NCI-H2171 (cell line): Measurements from ENCODE around the gene SLC35D2.

Experiments
- DNase-seq: peaks from one replicate; lab custom pipeline; 2025; lab: John Stamatoyannopoulos, UW

The SLC35D2 gene

DNA sequence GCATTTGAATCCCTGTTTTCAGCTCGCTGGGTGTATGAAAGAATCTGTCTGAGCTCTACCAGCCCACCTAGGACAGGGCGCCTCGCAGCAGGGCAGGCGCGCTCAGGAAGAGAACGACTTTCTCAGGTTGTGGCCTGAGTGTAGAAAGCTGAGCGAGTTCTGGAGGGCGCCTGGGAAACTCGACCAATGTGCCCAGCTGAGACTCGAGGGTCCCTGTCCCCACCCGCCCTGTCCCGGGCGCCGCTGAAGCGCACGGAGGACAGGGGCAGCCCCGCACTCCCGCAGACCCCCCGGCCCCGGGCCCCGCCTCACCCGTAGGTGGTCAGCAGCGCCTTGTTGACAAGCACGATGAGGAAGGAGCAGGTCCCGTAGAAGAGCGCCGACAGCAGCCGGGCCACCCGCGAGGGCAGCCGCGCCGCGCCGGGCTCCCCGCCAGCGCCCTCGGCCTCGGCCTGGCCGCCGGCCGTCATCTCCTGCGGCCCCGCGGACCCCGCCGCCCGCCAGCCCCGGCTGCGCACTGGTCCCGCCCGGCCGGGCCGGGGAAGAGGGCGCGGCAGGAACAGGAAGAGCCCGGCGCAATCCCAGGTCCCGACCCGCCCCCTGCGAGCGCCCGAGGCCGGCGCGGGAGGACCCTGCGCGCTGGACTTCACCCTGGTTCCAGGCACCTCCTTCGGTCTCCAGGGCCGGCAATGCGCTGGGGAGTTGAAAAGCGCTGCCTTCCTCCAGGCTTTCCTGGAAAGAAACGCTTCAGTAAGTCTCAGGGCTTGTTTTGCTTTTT, at the start of gene SLC35D2:
TSS of gene SLC35D2 (minus strand) at position 547 of the 778 bp plus-strand sequence. CDS start at position 470, 77 bp downstream.
- no peak for DNase-seq

DNA sequence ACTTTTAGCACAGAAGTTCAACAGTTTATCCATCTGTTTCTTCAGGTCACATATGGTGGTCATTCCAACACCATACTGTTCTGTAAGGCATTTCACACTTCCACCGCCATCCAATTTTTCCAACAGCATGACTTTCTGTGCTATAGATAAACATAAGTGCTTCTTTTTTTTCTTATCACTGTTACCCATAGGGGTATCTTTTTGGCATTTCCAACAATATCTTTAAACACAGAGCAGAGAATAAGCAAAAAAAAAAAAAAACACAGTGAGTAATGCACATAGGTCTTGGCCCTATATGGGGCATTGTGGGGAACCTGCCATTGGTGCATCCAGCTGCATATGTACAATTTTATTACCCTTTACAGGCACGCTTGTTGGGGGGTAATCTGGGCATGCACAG, 46.9 kb upstream of the SLC35D2 start:
- no peak for DNase-seq

DNA sequence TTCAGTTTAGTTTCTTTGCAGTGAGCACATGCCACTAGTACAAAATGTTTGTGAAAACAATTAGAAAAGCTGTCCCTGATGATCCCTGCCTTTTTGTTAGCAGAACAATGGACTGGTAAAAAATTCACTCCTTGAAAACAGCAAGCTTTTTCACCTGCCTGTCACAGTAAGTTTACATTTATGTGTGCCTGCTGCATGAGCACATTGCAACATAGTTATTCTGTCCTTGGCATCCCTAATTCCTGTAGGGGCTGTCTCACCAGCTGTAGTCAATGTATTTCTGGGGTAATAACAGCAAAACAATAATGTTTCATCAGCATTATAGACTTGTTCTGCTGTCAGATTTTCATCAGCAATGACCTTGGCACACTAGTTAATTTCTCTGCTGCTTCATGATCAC, 46.2 kb upstream of the SLC35D2 start:
- DNase-seq, result no peak

DNA sequence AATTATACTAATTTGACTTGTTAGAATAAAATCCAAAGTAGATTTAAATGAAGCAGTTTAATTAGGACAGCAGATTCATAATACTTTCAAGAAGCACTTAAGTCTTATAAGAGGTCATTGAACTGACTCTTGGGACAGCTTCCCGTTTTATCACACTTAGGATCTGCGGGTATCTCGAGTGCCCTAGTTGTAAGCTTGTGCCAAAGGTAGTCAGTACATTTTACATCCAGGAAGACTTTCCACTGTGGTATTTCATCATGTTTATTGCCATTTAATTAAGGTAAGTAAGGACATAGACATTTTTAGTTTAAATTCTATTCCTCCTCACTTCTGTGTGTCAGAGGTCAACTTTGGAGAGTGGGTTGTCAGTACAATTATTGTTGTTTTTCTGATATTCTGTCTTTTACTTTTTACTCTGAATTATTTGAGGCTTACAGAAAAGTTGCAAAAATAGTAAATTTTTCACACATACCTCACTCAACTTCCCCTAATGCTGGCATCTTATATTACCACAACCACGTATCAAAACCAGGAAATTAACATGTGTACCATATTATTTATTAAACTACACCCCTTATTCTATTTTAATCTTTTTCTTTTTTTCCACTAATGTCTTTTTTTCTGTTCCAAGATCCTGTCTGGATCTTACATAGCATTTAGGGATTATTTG, 42.1 kb upstream of the SLC35D2 start:
- no peak for DNase-seq

DNA sequence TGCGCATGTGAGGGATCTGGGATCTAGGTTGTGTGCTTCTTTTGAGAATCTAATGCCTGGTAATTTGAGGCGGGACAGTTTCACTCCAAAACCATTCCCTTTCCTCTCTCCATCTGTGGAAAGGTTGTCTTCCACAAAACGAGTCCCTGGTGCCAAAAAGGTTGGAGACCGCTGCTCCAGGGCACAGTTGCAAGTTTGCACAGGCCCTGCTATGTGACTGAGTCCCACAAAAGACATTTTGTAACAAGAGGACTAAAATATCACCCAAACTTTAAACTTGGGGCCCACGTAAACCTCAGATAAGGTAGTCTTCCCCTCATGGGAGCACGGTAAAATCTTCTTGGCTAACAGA, 40.5 kb upstream of the SLC35D2 start:
- DNase-seq, result no peak

DNA sequence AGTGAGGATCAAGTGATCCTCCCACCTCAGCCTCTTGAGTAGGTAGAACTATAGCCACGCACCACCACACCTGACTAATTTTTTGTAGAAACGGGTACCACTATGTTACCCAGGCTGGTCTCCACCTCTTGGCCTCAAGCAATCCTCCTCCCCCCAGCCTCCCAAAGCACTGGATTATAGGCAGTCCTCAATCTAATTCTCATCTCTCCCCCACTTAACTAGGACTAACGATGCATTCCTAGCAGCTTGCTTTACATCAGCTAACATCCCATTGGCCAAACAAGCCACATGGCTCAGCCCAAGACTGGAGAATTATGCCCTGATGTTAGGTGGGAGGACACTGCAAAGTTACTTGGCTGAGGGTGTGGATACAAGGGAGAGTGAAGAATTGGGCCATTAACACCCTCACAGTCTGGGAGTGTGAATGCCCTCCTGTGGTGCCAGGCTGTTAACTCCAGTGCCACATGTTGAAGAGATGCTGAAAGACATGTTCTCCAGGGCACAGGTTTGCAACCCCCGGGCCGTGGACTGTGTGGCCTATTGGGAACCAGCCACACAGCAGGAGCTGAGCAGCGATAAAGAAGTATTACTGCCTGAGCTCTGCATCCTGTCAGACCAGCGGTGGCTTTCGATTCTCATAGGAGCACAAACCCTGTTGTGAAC, 39.9 kb upstream of the SLC35D2 start:
- no peak for DNase-seq

DNA sequence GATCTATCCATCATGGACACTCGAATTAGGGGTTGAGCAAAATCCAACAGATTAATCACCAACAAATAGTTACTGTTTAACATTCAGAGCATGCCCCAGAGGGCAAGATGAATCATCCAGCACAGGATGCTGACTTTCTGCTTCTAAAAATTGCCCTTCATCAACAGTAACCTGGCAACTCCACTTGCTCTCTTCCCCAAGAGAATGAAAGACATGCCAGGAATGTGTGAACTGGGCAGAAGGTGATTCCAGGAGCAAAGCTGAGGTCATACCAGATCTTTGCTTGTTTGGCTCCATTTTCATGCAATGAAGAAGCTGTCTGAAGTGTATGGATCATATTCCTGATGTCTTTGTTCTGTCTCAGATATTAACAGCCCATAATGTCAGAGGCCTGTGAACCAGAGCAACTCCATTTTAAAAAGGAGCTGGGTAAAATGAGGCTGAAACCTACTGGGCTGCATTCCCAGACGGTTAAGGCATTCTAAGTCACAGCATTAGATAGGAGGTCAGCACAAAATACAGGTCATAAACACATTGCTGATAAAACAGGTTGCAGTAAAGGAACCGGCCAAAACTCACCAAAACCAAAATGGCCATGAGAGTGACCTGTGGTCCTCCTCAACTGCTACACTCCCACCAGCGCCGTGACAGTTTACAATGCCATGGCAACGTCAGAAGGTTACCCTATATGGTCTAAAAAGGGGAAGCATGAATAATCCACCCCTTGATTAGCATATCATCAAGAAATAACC, 37.1 kb upstream of the SLC35D2 start:
- DNase-seq, result no peak

DNA sequence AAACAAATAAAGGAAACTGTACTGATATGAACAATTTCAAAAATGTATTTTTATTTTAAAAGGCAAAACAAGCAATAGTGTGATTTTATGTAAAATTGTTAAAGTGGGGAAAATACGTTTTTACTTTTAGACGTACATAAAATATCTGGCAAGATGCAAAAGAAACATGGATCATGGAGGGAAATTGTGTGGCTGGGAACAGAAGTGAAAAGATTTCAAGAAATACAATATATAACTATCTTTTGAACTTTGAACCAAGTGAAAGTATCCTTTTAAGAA, 36.1 kb upstream of the SLC35D2 start:
- DNase-seq, result no peak

DNA sequence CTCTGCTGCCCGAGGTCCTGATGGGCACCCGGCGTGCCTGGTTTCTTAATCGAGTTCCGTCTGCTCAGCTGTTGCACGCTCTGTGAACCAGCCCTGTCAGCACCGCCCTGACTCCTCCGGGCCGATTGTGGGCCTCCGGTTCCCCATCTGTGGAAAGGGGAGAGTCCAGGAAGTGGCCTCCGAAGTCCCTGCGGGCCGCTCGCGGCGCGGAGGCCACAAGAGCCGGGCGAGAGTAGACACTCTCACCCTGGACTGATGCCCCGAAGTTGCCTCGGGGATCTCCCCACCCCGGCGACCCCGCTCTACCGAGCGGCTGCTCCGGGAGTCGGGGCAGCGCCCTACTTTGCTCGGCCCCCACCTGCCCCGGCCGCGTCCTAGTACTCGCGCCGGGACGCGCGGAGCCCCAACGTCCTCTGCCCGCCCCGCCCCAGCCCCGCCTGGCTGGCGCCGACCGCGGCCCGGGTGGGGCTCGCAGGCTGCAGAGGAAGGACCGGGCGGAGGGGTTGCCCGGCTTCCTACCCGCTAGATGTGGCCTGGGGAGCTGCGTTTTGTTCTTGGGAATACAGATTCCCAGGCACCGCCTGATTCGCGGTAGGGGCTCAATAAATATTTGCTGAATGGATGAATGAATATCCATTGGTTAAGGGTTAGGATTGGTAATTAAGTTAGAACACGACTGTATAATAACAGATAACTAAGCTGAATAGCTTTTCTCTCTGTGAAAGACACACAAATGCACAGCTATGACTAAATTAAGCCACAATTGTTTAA, 35.6 kb upstream of the SLC35D2 start:
- peak; percentile 61 for DNase-seq

DNA sequence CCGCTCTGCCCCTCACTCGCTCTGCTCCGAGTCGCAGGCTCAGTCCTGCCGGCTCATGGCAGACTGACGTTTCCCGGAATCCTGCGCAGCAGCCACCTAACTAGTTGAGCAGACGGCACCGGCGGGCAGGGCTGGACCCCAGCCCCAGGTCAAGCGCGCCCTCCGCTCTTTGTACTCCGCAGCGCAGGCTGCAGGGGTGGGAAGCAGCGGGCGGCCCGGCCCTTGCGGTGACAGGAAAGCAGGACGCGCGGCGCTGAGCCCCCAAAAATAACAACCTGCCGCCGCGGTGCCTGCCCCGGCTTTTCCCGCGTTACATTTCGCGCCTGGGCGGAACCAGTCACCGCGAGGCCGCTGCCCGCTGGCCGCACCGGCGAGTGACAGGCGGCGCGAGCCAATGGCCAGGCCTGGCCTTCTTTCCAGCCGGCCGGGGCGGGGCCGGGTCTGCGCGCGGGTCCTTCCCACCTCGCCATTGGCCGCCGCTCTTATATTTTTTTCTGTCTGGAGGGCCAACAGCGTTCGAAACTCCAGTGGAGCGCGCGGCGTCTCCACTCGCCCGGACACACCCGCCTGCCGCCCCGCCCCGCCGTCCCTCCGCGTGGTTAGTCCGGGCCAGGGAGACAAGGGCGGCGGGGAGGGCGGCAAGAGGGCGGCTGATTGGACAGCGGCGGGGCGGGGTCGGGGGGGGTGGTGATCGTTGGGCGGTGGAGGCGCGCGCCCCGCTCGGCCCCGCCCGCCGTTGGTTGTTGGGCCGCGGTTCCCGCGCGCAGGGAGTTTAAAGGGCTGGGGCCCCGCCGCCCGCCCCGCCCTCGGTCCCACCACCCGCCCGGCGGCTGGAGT, 34.8 kb upstream of the SLC35D2 start, which contains the start of gene ZNF367:
TSS of gene ZNF367 (minus strand) at position 288 of the 837 bp plus-strand sequence. CDS start 338 bp downstream, outside the sequence.
- peak; percentile 98 for DNase-seq

DNA sequence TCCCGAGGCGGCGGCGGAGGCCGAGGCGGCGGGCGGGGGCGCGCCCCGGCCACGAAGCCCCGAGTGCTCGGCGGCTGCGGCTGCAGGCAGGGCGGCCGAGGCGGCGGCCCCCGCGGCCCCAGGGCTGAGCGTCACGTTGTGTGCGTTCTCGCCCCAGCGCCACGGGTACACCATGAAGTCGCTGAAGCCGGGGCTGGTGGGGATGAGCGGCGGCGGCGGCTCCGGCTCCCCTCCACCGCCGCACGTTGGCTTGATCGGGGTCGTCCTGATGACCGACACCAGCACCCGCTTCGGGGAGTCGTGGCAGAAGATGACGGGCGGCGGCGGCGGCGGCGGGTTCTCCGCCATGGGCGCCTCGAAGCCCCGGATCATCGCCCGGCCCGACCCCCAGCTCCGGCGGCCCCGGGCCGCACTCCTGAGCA, 34.2 kb upstream of the SLC35D2 start:
- DNase-seq, result no peak

DNA sequence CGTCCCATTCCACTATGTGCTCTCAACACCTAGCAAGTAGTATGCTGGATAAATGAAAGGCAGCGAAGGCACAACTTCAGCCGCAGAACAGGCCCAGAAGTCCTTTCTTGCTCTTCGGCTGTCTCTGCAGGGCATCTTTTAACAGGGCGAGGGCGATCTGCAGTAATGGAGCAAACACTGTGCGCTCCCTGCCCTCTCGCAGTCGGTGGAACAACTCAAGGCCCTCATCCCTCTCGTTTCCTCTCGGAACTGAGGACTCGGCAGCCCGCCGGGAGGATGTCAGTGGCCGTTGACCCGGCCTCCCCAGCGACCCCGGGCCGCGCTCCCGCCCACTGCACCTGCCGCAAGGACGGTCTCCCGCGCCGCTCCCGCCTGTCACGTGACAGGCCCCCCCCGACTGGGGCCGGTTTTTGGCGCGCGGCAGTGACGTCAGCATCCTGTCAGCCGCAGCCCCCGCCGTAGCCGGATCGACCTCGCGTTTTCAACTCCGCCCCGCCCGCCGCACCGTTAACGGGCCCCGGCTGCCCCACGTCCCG, 33.6 kb upstream of the SLC35D2 start:
- DNase-seq, result peak; percentile 82

DNA sequence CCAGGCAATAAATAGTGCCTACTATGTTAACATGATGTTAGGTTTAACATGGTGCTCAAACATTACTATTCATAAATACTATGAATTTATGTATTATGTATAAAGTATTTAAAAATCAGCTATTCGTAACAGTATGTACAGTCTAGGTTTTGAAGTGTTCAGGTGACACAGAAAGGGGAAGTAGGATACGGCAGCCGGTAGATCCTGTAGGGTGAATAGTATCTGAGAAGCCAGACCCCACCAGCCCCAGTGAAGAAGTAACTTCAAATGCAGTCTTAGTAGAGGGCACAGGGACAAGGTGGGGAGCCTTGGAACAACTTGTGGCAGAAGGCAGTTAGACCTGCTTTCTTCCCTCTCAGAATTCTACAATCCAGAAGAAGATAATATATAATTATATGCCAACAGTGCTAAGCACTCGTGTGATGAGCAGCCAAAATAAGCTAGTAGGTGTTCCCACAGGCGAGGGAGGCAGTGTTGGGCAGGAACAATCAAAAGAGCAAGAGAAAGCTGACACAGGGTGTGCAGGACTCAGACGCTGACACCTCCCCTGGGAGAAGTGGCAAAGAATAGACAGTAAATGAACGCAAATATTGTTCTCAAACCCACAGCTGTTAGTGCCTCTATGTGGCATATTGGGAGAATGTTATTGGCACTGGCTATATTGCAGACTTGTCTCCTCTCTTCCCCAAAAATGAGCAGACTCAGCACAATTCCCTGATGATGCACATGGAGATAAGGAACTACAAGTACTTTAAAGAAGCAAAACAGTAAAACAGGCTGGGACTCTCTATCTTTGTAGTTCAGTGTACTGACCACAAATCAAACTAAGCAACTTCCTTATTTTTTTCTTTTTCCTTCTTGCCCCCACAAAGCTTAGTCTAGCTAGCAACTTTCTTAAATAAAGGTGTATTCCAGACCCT, 30.1 kb upstream of the SLC35D2 start:
- peak; percentile 43 for DNase-seq

DNA sequence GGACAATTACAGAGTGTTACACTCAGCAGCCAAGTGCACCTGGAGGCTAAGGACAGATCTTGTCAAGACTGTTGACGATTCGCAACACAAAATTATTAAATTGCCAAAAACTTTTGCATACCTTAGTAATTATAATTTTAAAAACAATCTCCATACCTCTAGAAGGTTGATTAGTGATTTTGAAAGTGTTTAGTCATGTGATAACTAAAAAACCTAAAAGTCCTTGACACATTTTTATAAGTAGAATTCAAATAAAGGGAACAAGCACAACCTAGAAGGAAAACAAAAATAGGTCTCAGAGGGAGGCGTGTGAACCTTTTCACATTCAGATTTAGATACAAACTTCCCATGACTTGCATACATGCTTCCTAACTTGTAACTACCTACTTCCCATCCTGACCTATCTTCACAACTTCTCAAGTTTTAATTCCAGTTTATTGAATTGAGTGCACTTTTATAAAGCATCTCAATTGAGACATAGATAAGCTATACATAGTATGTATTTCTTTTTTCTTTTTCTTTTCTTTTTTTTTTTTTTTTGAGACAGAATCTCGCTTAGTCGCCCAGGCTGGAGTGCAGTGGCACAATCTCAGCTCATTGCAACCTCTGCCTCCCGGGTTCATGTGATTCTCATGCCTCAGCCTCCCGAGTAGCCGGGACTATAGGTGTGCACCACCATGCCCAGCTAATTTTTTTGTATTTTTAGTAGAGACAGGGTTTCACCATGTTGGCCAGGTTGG, 28.8 kb upstream of the SLC35D2 start:
- DNase-seq, result no peak

DNA sequence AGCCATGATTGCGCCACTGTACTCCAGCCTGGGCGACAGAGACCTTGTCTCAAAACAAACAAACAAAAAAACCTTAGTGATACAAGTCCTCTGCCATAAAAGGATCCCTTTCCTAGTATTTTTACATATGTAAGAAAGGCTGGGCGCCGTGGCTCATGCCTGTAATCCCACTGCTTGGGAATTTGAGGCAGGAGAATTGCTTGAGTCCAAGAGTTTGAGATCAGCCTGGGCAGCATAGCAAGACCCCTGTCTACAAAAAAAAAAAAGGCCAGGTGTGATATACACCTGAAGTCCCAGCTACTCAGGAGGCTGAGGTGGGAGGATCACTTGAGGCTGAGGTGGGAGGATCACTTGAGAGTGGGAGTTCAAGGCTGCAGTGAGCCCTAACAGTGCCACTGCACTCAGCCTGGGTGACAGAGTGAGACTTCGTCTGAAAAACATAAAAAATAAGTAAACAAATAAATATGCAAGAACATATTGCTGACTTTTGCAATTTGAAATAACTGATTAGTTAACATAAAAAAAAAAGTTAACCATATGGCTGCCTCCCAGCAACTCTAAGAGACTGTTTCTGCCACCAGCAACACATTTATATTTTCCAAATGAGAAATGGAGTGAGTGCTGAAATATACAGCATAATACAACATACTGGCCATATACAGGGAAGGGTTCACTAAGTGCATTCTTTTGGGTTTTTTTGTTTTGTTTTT, 27.8 kb upstream of the SLC35D2 start:
- DNase-seq, result no peak

DNA sequence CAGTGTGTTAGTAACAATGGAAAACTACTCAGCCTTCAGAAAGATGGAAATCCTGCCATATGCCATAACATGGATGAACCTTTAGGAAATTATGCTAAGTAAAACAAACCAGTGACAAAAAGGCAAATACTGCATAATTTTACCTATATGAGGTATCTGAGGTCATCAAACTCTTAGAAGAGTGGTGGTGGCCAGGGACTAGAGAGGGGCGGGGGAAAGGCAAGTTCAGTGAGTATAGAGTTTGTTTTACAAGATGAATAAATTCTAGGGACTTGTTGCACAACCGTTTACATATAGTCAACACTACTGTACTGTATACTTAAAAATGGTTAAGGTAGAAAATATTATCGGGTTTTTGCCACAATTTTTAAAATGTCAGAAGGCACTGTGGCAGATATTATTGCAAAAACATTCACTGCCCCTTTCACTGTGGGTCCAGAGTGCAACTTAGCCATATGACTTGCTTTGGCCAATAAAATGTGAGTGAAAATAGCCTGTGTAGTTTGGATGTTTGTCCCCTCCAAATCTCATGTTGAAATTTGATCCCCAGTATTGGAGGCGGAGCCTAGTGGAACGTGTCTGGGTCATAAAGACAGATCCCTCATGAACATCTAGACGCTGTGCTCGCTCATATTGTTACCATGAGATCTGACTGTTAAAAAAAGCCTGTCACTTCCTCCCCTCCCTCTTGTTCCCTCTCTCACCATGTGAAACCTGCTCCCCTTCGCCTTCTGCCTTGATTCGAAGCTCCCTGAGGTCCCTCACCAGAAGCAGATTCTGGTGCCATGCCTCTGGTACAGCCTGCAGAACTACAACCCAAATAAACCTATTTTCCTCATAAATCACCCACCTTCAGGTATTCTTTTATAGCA, 25.1 kb upstream of the SLC35D2 start:
- no peak for DNase-seq
